ENCODE measurements around the gene TOE1.
A peak's percentile ranks its signal among the peaks of the same experiment; 100 is the strongest.
"Not testable (repeated sequence)": the region's sequence is repeated elsewhere in the genome, so short reads cannot be mapped to it uniquely, and the experiment has no call there.

TOE1 gene

GRCh38 chr1:45339789-45340558, at the start of gene TOE1, which contains the start of gene MUTYH:
TOE1 (plus strand) TSS chr1:45340170; CDS start chr1:45340253, 83 bp downstream.
MUTYH (minus strand) TSS chr1:45340440; CDS start chr1:45334505, 5,935 bp downstream.
- H3K4me3 ChIP-seq (ENCODE audit: low read depth, low read length), result peak within 1 kb of the TSS; percentile 89
- in situ Hi-C loops (cut with HindIII; ENCODE audit: low sequenced_read_pairs), result no loop called here
- DNase-seq (ENCODE audit: low read depth, low spot score), result peak; percentile 94
- no peak for TF ChIP-seq CTCF (IDR thresholded peaks at IDR 0.05; ENCODE audit: low read depth, low read length)

DNA sequence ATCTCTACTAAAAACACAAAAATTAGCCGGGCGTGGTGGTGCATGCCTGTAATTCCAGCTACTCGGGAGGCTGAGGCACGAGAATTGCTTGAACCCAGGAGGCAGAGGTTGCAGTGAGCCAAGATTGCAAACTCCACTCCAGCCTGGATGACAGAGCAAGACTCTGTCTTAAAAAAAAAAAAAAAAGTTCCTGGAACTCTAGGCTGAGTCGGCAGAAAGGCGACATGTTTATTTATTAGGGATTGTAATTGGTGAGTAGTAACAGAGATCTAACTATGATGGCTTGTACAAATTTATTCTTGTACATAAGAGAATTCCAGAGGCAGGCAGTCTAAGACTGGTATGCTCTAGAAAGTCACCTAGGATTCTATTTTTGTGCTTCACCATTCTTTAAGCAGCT, 49.0 kb upstream of the TOE1 start:
- in situ Hi-C loops (cut with HindIII; ENCODE audit: low sequenced_read_pairs); H3K4me3 ChIP-seq (ENCODE audit: low read depth, low read length); DNase-seq (ENCODE audit: low read depth, low spot score): not testable (repeated sequence)

DNA sequence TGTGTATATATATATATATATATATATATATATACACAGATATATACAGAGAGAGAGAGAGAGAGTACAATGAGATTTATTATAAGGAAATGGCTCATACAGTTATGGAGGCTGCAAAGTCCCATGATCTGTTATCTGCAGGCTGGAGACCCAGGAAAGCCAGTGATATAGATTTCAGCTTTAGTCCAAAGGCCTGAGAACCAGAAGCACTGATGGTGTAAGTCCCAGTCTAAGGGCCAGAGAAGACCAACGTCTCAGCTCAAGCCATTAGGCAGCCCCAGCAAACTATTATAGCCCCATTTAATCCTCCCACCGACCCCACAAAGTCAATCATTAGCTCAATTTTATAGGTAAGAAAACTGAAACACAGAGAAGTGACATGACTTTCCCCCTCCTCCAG, 48.3 kb upstream of the TOE1 start:
- no peak for DNase-seq (ENCODE audit: low read depth, low spot score)
- H3K4me3 ChIP-seq (ENCODE audit: low read depth, low read length), result no peak overlapping the region
- no peak for TF ChIP-seq CTCF (IDR thresholded peaks at IDR 0.05; ENCODE audit: low read depth, low read length)
- in situ Hi-C loops (cut with HindIII; ENCODE audit: low sequenced_read_pairs), result no loop called here

GRCh38 chr1:45297666-45298356, 42.2 kb upstream of the TOE1 start:
- TF ChIP-seq CTCF (IDR thresholded peaks at IDR 0.05; ENCODE audit: low read depth, low read length), result no peak
- no peak overlapping the region for H3K4me3 ChIP-seq (ENCODE audit: low read depth, low read length)
- DNase-seq (ENCODE audit: low read depth, low spot score), result no peak
- in situ Hi-C loops (cut with HindIII; ENCODE audit: low sequenced_read_pairs), result no loop called here

DNA sequence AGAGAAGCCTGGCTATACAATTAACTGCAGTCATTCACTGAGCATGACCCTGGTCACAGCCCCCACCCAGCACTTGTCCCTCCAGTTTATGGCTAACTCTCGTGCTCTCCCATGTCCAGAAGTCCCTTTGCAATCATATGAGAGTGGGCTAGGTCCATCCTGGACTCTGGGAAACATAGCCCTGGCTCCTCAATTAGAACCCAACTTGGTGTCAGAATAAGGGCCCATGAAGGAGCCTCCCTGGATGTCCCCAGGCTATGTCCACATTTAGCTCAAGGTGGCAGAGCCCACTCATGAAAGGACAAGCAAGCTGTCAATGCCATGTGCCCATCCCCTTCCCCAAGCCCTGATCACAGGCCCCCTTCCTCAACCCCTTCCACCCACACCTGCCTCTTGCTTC, 40.7 kb upstream of the TOE1 start:
- in situ Hi-C loops (cut with HindIII; ENCODE audit: low sequenced_read_pairs), result no loop called here
- no peak for DNase-seq (ENCODE audit: low read depth, low spot score)
- H3K4me3 ChIP-seq (ENCODE audit: low read depth, low read length), result no peak overlapping the region
- no peak for TF ChIP-seq CTCF (IDR thresholded peaks at IDR 0.05; ENCODE audit: low read depth, low read length)

DNA sequence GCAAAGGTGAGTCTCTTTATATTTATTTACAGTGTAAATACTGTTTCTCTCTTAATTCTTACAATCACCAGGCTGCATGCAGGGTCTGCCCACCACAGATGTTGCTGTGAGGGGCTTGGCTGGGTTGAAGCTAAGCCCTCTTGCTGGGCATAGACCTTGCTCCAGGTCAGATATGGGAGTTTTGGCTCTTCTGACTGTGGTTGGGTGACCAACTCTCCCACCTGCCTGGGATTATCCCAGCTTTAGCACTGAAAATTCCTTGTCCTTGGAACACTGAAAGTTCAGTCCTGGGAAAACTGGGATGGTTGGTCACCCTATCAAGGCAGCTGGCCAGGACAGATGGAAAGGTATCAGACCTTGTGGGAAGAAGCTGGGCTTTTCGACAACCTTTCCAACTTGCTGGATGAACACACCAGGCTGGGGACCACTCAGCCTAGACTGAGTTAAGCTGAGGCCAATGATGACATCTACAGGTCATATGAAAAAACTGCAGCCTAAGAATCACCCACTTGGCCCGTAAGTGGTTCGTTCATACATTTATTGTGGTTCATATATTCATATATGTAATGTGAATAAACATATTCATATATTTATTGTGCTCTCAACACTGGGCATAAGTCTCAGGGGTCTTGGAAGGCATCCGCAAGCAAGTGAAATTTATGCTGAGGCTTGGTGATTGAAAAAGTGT, 39.8 kb upstream of the TOE1 start:
- peak; percentile 74 for TF ChIP-seq CTCF (IDR thresholded peaks at IDR 0.05; ENCODE audit: low read depth, low read length)
- no peak overlapping the region for H3K4me3 ChIP-seq (ENCODE audit: low read depth, low read length)
- in situ Hi-C loops (cut with HindIII; ENCODE audit: low sequenced_read_pairs), result no loop called here
- DNase-seq (ENCODE audit: low read depth, low spot score), result peak; percentile 78

- DNase-seq (ENCODE audit: low read depth, low spot score), result no peak
- TF ChIP-seq CTCF (IDR thresholded peaks at IDR 0.05; ENCODE audit: low read depth, low read length), result no peak
- no peak overlapping the region for H3K4me3 ChIP-seq (ENCODE audit: low read depth, low read length)
- in situ Hi-C loops (cut with HindIII; ENCODE audit: low sequenced_read_pairs), result no loop called here
Measured at GRCh38 chr1:45300669-45300997, 39.3 kb upstream of the TOE1 start.
